HepG2 (cell line): ENCODE data around the gene VEGFA. TPM values are rescaled to one million over a fixed set of nuclear protein-coding genes. Genes with fewer than 3 reads are reported as not detected.

ENCODE experiments used
- CEBPB ChIP-seq: IDR thresholded peaks from 2 replicates; pipeline ENCODE4 v1.6.1; 2011; ENCODE audit warnings: low read depth, low read length, improper control_type of control experiment, borderline replicate concordance
- DDIT3 ChIP-seq: sonication (generic); formaldehyde crosslinking; IDR thresholded peaks from 2 replicates; pipeline ENCODE4 v1.4.0; 2020; ENCODE audit warnings: mild to moderate bottlenecking, missing genetic modification reagents
- GATA4 ChIP-seq: sonication (generic); IDR thresholded peaks from 2 replicates; pipeline ENCODE4 v1.6.1; 2016; ENCODE audit warnings: antibody characterized with exemption, low read depth, borderline replicate concordance
- GLI4 ChIP-seq: sonication (generic); formaldehyde crosslinking; IDR thresholded peaks from 2 replicates; pipeline ENCODE4 v1.5.1; 2020; ENCODE audit warnings: missing genetic modification reagents, mild to moderate bottlenecking, moderate library complexity, borderline replicate concordance
- HES4 ChIP-seq: sonication (generic); formaldehyde crosslinking; IDR thresholded peaks from 2 replicates; pipeline ENCODE4 v1.9.0; 2021; ENCODE audit warnings: mild to moderate bottlenecking, missing genetic modification reagents, borderline replicate concordance
- IKZF1 ChIP-seq: fragments of 450-650 bp; IDR thresholded peaks from 2 replicates; pipeline ENCODE4 v1.7.1; 2016
- ISL2 ChIP-seq: sonication (generic); formaldehyde crosslinking; IDR thresholded peaks from 2 replicates; pipeline ENCODE4 v1.5.0; 2020; ENCODE audit warnings: missing genetic modification reagents
- JUNB ChIP-seq: sonication (generic); formaldehyde crosslinking; IDR thresholded peaks from 2 replicates; pipeline ENCODE4 v1.8.0; 2022; ENCODE audit warnings: missing genetic modification reagents, mild to moderate bottlenecking, borderline replicate concordance
- NFKB2 ChIP-seq: sonication (generic); formaldehyde crosslinking; IDR thresholded peaks from 2 replicates; pipeline ENCODE4 v1.4.0; 2020; ENCODE audit warnings: missing genetic modification reagents, borderline replicate concordance
- NFKBIZ ChIP-seq: IDR thresholded peaks from 2 replicates; pipeline ENCODE4 v1.6.1; 2018; ENCODE audit warnings: missing genetic modification reagents, missing compliant biosample characterization
- POLR2A ChIP-seq, 2 experiments: IDR thresholded peaks; 2 replicates each; pipeline ENCODE4 v1.6.1; 2011; ENCODE audit warnings: low read depth in 2 of 2, low read length in 2 of 2, mild to moderate bottlenecking in 1 of 2, moderate library complexity in 1 of 2; ENCODE audit not compliant: insufficient read depth in 1 of 2
- PRDM10 ChIP-seq: sonication (generic); formaldehyde crosslinking; IDR thresholded peaks from 2 replicates; pipeline ENCODE4 v1.4.0; 2020; ENCODE audit warnings: low read depth, missing genetic modification reagents
- SATB2 ChIP-seq: sonication (generic); formaldehyde crosslinking; IDR thresholded peaks from 2 replicates; pipeline ENCODE4 v1.5.0; 2020; ENCODE audit warnings: missing genetic modification reagents
- SIX1 ChIP-seq: sonication (generic); formaldehyde crosslinking; IDR thresholded peaks from 2 replicates; pipeline ENCODE4 v1.4.0; 2020; ENCODE audit warnings: missing genetic modification reagents, borderline replicate concordance
- TRIM22 ChIP-seq: fragments of 450-650 bp; IDR thresholded peaks from 2 replicates; pipeline ENCODE4 v1.6.1; 2017
- ZFAT ChIP-seq: sonication (generic); formaldehyde crosslinking; conservative IDR thresholded peaks from 2 replicates; pipeline ENCODE4 v1.8.1; 2023; ENCODE audit warnings: missing genetic modification reagents, inconsistent platforms
- ZNF10 ChIP-seq: sonication (generic); formaldehyde crosslinking; IDR thresholded peaks from 2 replicates; pipeline ENCODE4 v1.4.0; 2020; ENCODE audit warnings: mild to moderate bottlenecking, low read depth, missing genetic modification reagents, borderline replicate concordance
- ZNF136 ChIP-seq: sonication (generic); formaldehyde crosslinking; IDR thresholded peaks from 2 replicates; pipeline ENCODE4 v1.8.1; 2022; ENCODE audit warnings: low read depth, mild to moderate bottlenecking, moderate library complexity, missing genetic modification reagents
- ZNF20 ChIP-seq: sonication (generic); formaldehyde crosslinking; IDR thresholded peaks from 2 replicates; pipeline ENCODE4 v1.4.0; 2020; ENCODE audit warnings: mild to moderate bottlenecking, moderate library complexity, missing genetic modification reagents
- ZNF232 ChIP-seq: sonication (generic); formaldehyde crosslinking; IDR thresholded peaks from 2 replicates; pipeline ENCODE4 v1.4.0; 2020; ENCODE audit warnings: missing genetic modification reagents, borderline replicate concordance
- ZNF382 ChIP-seq: sonication (generic); formaldehyde crosslinking; IDR thresholded peaks from 2 replicates; pipeline ENCODE4 v1.5.0; 2020; ENCODE audit warnings: missing genetic modification reagents, mild to moderate bottlenecking, borderline replicate concordance
- ZNF414 ChIP-seq: sonication (generic); formaldehyde crosslinking; IDR thresholded peaks from 2 replicates; pipeline ENCODE4 v1.5.0; 2020; ENCODE audit warnings: missing genetic modification reagents
- ZNF550 ChIP-seq: sonication (generic); formaldehyde crosslinking; IDR thresholded peaks from 2 replicates; pipeline ENCODE4 v1.4.0; 2020; ENCODE audit warnings: mild to moderate bottlenecking, missing genetic modification reagents, borderline replicate concordance
- ZNF616 ChIP-seq: sonication (generic); formaldehyde crosslinking; IDR thresholded peaks from 2 replicates; pipeline ENCODE4 v1.5.0; 2020; ENCODE audit warnings: low read depth, mild to moderate bottlenecking, missing genetic modification reagents
- polyA plus RNA-seq, 8 experiments: library from polyadenylated mRNA; depleted of rRNA in 3 of 8; stranded (reverse) in 7 of 8; unstranded in 1 of 8; fragments of >200 nt; fragmentation: Illumina TruSeq in 4 of 8; extraction: Trizol in 4 of 8; gene quantifications; 2 replicates each; pipeline versions ENCODE4 v1.2.1 to v1.2.3, GENCODE V29; 2011 to 2016; ENCODE audit warnings: low read depth in 4 of 8, missing spikeins in 1 of 8, mixed read lengths in 1 of 8; ENCODE audit not compliant: insufficient read depth in 1 of 8
- total RNA-seq, 5 experiments: library from RNA; depleted of rRNA; stranded (reverse); fragments of >200 nt; fragmentation: Illumina TruSeq; extraction: Trizol; gene quantifications; 2 replicates each; pipeline ENCODE4 v1.2.3, GENCODE V29; 2016; ENCODE audit warnings: low read depth in 1 of 5

Gene VEGFA
- total and polyA plus RNA-seq, 2 of the 13 experiments (the other 11 are each of a cell fraction or from before 2014, with no cell fraction given): 68.1 to 629 TPM

- no peak for TF ChIP-seq TRIM22
- TF ChIP-seq IKZF1: no peak
- TF ChIP-seq SATB2 (CRISPR knock-in tag): no peak
- no peak for TF ChIP-seq ZNF414 (CRISPR knock-in tag)
- TF ChIP-seq ZNF20 (CRISPR knock-in tag): no peak
- TF ChIP-seq ZNF232 (CRISPR knock-in tag): peak; percentile 46; the same call in 1 of the 2 replicates
- no peak for TF ChIP-seq ZNF10 (CRISPR knock-in tag)
- 0 out of 2 replicates have a peak, but pooled peaks have one; percentile 75 for TF ChIP-seq ZNF136 (CRISPR knock-in tag)
- 0 out of 2 replicates have a peak, but pooled peaks have one; percentile 54 for TF ChIP-seq DDIT3
- no peak for TF ChIP-seq PRDM10 (CRISPR knock-in tag)
- TF ChIP-seq SIX1 (CRISPR knock-in tag): no peak
- TF ChIP-seq NFKB2 (CRISPR knock-in tag): no peak; the same call in 1 of the 2 replicates
- no peak for TF ChIP-seq JUNB (CRISPR knock-in tag)
- TF ChIP-seq ZNF550 (CRISPR knock-in tag): no peak
- TF ChIP-seq ZNF382 (CRISPR knock-in tag): no peak
- TF ChIP-seq NFKBIZ (CRISPR knock-in tag): peak; percentile 46; the same call in 1 of the 2 replicates
- TF ChIP-seq HES4 (CRISPR knock-in tag): 0 out of 2 replicates have a peak, but pooled peaks have one; percentile 43
- no peak for TF ChIP-seq ZFAT (CRISPR knock-in tag)
- TF ChIP-seq ZNF616 (CRISPR knock-in tag): no peak
- no peak for TF ChIP-seq CEBPB
- TF ChIP-seq POLR2A (IDR thresholded peaks at IDR 0.05; ENCODE audit: insufficient read depth in 1 of 2, low read depth in 2 of 2, low read length in 2 of 2): peak in 1 of 2 experiments; percentile 49; a peak in 1 of 4 replicates
- peak; percentile 98 for TF ChIP-seq GLI4 (CRISPR knock-in tag)
- TF ChIP-seq ISL2 (CRISPR knock-in tag): no peak
- no peak for TF ChIP-seq GATA4
Measured at GRCh38 chr6:43773050-43773979, 3.3 kb downstream of the VEGFA start (continued).
